ENCODE results near the gene PPP1R9A. TPM values are rescaled to one million over a fixed set of nuclear protein-coding genes. Genes with fewer than 3 reads are reported as not detected.

The PPP1R9A gene
- total and polyA plus RNA-seq, 8 donors, result 18.7 to 28.6 (median 24.3) TPM

DNA sequence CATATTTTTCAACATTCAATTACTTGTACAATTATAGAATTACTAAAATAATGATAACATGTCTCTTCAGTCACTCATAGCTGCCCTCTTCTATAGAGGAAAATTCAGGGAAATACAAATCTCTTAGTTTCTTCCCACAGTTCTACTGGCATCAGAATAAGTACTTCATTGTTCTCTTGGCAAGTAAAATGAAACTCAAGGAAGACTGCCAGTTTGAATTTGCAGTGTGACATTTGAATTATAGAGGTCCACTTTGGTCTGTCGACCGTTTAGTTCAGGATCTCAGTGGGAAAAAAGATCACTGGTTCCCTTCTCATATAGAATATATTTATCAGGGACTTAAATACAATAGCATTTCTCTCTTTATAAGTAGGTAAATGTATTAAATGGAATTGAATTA, 302.4 kb downstream of the PPP1R9A start:
- no peak for DNase-seq
- ATAC-seq, result no peak
- TF ChIP-seq, protein P1, sequence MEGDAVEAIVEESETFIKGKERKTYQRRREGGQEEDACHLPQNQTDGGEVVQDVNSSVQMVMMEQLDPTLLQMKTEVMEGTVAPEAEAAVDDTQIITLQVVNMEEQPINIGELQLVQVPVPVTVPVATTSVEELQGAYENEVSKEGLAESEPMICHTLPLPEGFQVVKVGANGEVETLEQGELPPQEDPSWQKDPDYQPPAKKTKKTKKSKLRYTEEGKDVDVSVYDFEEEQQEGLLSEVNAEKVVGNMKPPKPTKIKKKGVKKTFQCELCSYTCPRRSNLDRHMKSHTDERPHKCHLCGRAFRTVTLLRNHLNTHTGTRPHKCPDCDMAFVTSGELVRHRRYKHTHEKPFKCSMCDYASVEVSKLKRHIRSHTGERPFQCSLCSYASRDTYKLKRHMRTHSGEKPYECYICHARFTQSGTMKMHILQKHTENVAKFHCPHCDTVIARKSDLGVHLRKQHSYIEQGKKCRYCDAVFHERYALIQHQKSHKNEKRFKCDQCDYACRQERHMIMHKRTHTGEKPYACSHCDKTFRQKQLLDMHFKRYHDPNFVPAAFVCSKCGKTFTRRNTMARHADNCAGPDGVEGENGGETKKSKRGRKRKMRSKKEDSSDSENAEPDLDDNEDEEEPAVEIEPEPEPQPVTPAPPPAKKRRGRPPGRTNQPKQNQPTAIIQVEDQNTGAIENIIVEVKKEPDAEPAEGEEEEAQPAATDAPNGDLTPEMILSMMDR (IDR thresholded peaks at IDR 0.05), result no peak

DNA sequence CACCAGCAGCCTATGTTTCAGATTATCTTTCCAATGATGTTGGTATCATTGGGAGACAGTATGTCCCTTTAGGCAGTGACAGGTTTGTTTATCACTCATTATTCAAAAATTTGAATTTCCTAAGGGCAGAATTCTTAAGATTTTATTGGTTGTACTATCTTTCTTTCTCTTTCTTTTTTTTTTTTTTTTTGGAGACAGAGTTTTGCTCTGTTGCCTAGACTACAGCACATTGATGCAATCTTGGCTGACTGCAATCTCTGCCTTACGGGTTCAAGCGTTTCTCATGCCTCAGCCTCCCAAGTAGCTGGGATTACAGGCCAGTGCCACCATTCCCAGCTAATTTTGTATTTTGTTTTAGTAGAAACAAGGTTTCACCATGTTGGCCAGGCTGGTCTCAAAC, 305.8 kb downstream of the PPP1R9A start:
- TF ChIP-seq, protein P1 (IDR thresholded peaks at IDR 0.05), result no peak
- ATAC-seq, result no peak
- peaks cover 0 to 6% of the 10 kb centered on the region in 2 donors for H3K9me3 ChIP-seq
- DNase-seq, result no peak
- H3K4me1 ChIP-seq, result no peaks in the 10 kb centered on the region
- no peaks in the 10 kb centered on the region for H3K27me3 ChIP-seq
- no peaks in the 10 kb centered on the region for H3K36me3 ChIP-seq
- intact Hi-C loops (cut with DNase I), result no loop called here
- H3K27ac ChIP-seq, result no peak overlapping the region
- H3K4me3 ChIP-seq, result no peak overlapping the region

More for the DNA sequence above, 302.4 kb downstream of the PPP1R9A start:
- intact Hi-C loops (cut with DNase I), result no loop called here
- Histone ChIP-seq H3K9me3 (peaks cover 0 to 2% of the 10 kb centered on the region in 2 donors), H3K27ac (no peak overlapping the region), H3K27me3 (no peaks in the 10 kb centered on the region), H3K4me3 (no peak overlapping the region), H3K36me3 (no peaks in the 10 kb centered on the region), H3K4me1 (no peaks in the 10 kb centered on the region)

DNA sequence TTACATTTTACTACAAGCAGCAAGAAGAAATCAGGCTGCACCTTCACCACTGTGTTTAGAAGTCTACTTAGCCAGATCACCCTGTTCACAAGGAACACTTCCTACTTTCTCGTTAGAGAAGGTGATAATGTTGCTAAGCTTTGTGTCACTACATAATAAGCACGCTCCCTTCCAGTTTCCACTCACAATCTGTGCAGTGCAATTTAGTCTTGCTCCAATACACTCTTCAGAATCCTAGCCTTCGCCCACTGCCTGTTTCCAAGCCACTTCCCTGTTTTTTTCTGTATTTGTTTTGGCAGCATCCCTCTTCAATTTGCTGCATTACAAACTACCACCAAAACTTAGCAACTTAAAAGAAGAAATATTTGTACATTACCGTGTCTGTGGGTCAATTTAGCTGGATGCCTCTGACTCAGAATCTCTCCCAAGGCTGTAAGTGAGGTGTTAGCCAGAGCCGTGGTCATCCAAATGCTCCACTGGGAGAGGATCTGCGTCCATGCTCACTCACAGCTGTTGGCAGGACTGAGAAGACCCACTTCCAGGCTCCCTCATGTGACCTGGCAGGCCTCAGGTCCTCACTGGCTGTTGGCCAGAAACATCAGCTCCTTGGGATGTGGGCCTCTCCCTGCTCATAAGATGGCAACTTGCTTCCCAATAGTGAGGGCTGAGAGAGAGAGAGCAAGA, 306.6 kb downstream of the PPP1R9A start:
- TF ChIP-seq, protein P1 (IDR thresholded peaks at IDR 0.05), result no peak
- H3K9me3 ChIP-seq, result peaks cover 0 to 6% of the 10 kb centered on the region in 2 donors
- no peak overlapping the region for H3K27ac ChIP-seq
- H3K4me1 ChIP-seq, result no peaks in the 10 kb centered on the region
- H3K27me3 ChIP-seq, result no peaks in the 10 kb centered on the region
- DNase-seq (peak in 2 of 4 donors; percentile 20 to 46), ATAC-seq (peak; percentile 70)
- H3K36me3 ChIP-seq, result no peaks in the 10 kb centered on the region
- intact Hi-C loops (cut with DNase I), result no loop called here
- H3K4me3 ChIP-seq, result no peak overlapping the region

DNA sequence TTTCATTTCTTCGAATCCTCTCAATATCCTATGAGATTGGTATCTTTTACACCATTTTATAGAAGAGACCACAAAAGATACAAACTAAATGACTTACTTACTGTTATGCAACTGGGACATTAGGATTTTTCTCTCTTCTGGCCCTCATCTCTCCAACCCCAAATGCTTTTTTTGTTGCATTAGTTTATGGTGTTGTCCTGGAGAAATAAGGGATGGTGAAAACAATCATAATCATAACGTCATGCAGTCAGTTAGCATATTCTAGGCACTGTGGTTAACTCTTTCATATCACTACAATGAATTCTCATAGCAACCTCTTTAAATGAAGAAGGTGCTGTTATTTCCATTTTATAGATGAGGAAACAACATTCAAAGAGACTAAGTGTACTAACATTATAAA, 312.3 kb downstream of the PPP1R9A start:
- ATAC-seq (no peak), DNase-seq (no peak)
- no peaks in the 10 kb centered on the region for H3K36me3 ChIP-seq
- no peaks in the 10 kb centered on the region for H3K4me1 ChIP-seq
- no peaks in the 10 kb centered on the region for H3K27me3 ChIP-seq
- intact Hi-C loops (cut with DNase I), result no loop called here
- no peak overlapping the region for H3K4me3 ChIP-seq
- TF ChIP-seq, protein P1 (IDR thresholded peaks at IDR 0.05), result no peak
- H3K27ac ChIP-seq, result no peak overlapping the region
- peaks cover 0 to 5% of the 10 kb centered on the region in 2 donors for H3K9me3 ChIP-seq

DNA sequence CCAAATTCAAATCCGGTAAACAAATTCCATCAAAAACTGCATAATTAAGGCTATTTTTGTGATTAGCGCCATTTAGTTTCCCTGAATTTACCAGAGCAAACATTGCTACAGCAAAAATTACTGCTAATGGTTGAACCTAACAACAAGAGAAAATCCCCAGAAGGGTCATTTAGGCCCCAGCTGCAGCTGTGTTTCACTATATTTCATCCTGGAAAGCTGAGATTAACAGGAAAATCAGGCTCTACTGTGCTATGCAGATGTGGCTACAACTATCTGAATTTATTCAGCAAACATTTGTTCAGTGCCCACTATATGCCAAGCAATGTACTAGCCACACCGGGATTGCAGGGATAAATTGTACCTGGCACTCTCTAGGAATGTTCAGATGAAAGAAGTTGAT, 312.9 kb downstream of the PPP1R9A start:
- TF ChIP-seq, protein P1 (IDR thresholded peaks at IDR 0.05), result no peak
- Histone ChIP-seq H3K4me1 (no peaks in the 10 kb centered on the region), H3K27ac (no peak overlapping the region), H3K36me3 (no peaks in the 10 kb centered on the region), H3K27me3 (no peaks in the 10 kb centered on the region), H3K4me3 (no peak overlapping the region), H3K9me3 (peaks cover 0 to 3% of the 10 kb centered on the region in 2 donors)
- ATAC-seq (no peak), DNase-seq (no peak)
- intact Hi-C loops (cut with DNase I), result no loop called here
